CD8-positive, alpha-beta memory T cell (primary cell): Measurements from ENCODE around the gene ACOT7. TPM values are rescaled to one million over a fixed set of nuclear protein-coding genes. Genes with fewer than 3 reads are reported as not detected.

Experiments used
- CTCF ChIA-PET: fragments of 350-600 bp; sonication (Branson Sonifier 250); formaldehyde crosslinking; loops from one replicate; lab custom pipeline; 2021; ENCODE audit warnings: antibody characterized with exemption; lab: Charles Lee
- POLR2A ChIA-PET: fragments of 350-600 bp; sonication (Branson Sonifier 250); formaldehyde crosslinking; loops from one replicate; lab custom pipeline; 2021; ENCODE audit warnings: antibody characterized with exemption; lab: Charles Lee
- DNase-seq, 5 donors: peaks; one replicate each; pipeline versions ENCODE4 v3.0.0 to v3.0.0-alpha.2; 2020 to 2022; ENCODE audit warnings: mixed read lengths in 1 of 5
- H3K27ac ChIP-seq: one replicate; pipeline ENCODE4 v1.7.0; 2013; ENCODE audit warnings: low read depth, mild to moderate bottlenecking, low read length, moderate library complexity
- H3K27me3 ChIP-seq: 2 replicates; pipeline ENCODE4 v1.7.0; 2013; ENCODE audit warnings: low read length, mild to moderate bottlenecking; ENCODE audit not compliant: insufficient read depth, poor library complexity, severe bottlenecking
- H3K36me3 ChIP-seq: 2 replicates; pipeline ENCODE4 v1.7.0; 2013; ENCODE audit warnings: mild to moderate bottlenecking, low read length, moderate library complexity; ENCODE audit not compliant: insufficient read depth
- H3K4me1 ChIP-seq: 2 replicates; pipeline ENCODE4 v1.7.0; 2013; ENCODE audit warnings: mild to moderate bottlenecking, low read length, moderate library complexity; ENCODE audit not compliant: insufficient read depth
- H3K4me3 ChIP-seq: 2 replicates; pipeline ENCODE4 v1.7.0; 2013; ENCODE audit warnings: mild to moderate bottlenecking, low read length
- H3K9me3 ChIP-seq: 2 replicates; pipeline ENCODE4 v1.7.0; 2013; ENCODE audit warnings: mild to moderate bottlenecking, low read length
- H3K27ac Mint-ChIP-seq, 8 donors: one replicate each; pipeline ENCODE4 v1.8.0; 2020 to 2021; ENCODE audit warnings: mixed read lengths in 8 of 8, mild to moderate bottlenecking in 6 of 8, inconsistent platforms in 3 of 8, moderate library complexity in 3 of 8
- H3K27me3 Mint-ChIP-seq, 2 donors: one replicate each; pipeline ENCODE4 v1.8.0; 2020 to 2021; ENCODE audit warnings: mixed read lengths in 2 of 2, mild to moderate bottlenecking in 1 of 2, moderate library complexity in 1 of 2
- H3K36me3 Mint-ChIP-seq, 3 donors: one replicate each; pipeline ENCODE4 v1.8.0; 2020 to 2021; ENCODE audit warnings: mixed read lengths in 3 of 3, inconsistent platforms in 1 of 3, mild to moderate bottlenecking in 1 of 3
- H3K4me1 Mint-ChIP-seq, 3 donors: one replicate each; pipeline ENCODE4 v1.8.0; 2020 to 2021; ENCODE audit warnings: mixed read lengths in 3 of 3, inconsistent platforms in 1 of 3, mild to moderate bottlenecking in 1 of 3
- H3K4me3 Mint-ChIP-seq, 7 donors: one replicate each; pipeline ENCODE4 v1.8.0; 2020 to 2021; ENCODE audit warnings: mixed read lengths in 7 of 7, mild to moderate bottlenecking in 6 of 7, moderate library complexity in 4 of 7, inconsistent platforms in 2 of 7
- H3K9me3 Mint-ChIP-seq, 5 donors: one replicate each; pipeline ENCODE4 v1.8.0; 2020 to 2022; ENCODE audit warnings: mixed read lengths in 5 of 5, mild to moderate bottlenecking in 3 of 5, moderate library complexity in 2 of 5, inconsistent platforms in 1 of 5
- polyA plus RNA-seq: library from polyadenylated mRNA; unstranded; fragments of 300-500 nt; fragmentation: Illumina TruSeq; gene quantifications from one replicate; pipeline ENCODE4 v1.2.3, GENCODE V29; 2021
- total RNA-seq, 2 experiments: library from RNA; stranded (reverse); gene quantifications; one replicate each; pipeline ENCODE4 v1.2.3, GENCODE V29; 2021

The ACOT7 gene
- total and polyA plus RNA-seq, 3 experiments from 2014 or later: 10.0 to 109 (median 109) TPM

DNA sequence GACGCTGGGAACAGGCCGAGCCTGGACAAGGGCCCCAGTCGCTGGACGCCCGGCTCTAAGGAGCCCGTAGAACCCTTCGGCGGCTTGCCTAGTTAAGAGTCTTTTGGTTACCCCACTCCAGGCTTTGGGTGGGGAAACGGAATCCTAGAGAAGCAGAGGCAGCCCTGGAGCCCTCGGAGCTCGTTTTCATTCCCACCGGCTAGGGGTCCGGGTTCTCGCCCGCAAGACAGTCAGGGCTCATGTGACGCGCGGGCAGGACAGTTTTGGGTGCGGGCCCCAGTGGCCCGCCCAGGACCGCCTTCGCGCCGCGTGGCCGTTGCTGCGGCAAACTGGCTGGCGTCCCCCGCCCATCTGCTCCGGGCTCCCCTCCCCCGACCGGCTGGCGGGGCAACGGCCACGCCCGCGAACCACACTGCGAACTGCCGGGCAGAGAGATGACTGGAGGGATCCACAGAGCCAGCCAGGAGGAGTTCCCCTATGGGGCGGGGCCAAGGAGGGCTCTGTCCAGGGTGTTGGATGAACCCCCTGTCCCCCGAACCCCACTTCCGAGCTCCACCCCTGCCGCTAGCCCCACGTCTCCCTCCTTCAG is 27.0 kb upstream of the ACOT7 start:
- Mint-ChIP-seq H3K27me3 (peaks cover 57 to 58% of the 10 kb centered on the region in 2 donors), H3K27ac (no peak overlapping the region), H3K36me3 (no peaks in the 10 kb centered on the region), H3K4me1 (peaks cover 9 to 29% (median 17%) of the 10 kb centered on the region in 3 donors), H3K9me3 (no peaks in the 10 kb centered on the region), H3K4me3 (peak overlapping the region in 4 of 7 donors; percentile 12 to 50 (median 34))
- no peak overlapping the region for H3K27ac ChIP-seq
- ChIA-PET POLR2A (no interaction called here), CTCF (interaction anchor here (0.8 to 6.4 kb wide), 7 partner anchors 10 to 176 kb away, joined by 3 to 92 read pairs (median 3); no protein-coding TSS in a partner anchor)
- H3K4me1 ChIP-seq: peaks cover 16% of the 10 kb centered on the region
- H3K4me3 ChIP-seq: no peak overlapping the region
- H3K27me3 ChIP-seq: peaks cover 66% of the 10 kb centered on the region
- H3K36me3 ChIP-seq: no peaks in the 10 kb centered on the region
- H3K9me3 ChIP-seq: no peaks in the 10 kb centered on the region
- DNase-seq: no peak

DNA sequence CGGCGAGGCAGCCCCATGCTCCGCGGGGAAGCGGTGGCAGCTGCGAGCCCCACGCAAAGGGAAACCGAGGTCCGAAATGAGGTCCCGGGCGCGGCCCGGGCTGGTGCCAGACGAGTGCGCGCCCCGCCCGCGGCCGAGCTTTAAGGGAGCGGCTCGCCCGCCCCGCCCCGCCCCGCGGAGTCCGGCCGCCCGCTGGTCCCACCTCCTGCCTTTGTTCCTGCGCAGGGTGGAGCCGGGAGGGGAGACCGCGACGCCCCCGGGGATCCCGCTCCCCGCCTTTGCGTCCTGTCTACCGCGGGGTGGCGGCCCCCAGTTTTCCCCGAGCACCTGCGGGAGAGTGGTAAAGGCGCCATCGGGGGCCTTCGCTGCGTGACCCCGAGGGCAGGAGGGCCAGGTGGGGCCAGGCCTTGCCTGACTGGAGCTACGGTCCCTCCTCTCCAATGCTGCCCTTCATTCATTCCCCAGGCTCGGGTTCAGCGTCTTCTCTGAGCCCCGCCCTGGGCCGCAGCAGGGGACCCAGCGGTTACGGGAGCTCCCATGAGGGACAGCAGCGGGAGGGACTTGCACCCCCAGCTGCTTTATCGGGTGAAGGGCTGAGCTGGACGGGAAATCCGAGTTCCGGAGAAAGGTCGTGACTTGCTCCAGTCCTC is 26.4 kb upstream of the ACOT7 start, which contains the start of gene HES2:
Gene HES2, minus strand, starts transcription at position 116 of the 650 bp plus-strand sequence. Its CDS starts 99 bp downstream, at position 17.
- no peak within 1 kb of the TSS for H3K27ac Mint-ChIP-seq
- Histone ChIP-seq H3K4me1 (peaks cover 16% of the 10 kb centered on the region), H3K4me3 (no peak within 1 kb of the TSS), H3K27ac (no peak within 1 kb of the TSS), H3K27me3 (peaks cover 67% of the 10 kb centered on the region), H3K9me3 (no peaks in the 10 kb centered on the region), H3K36me3 (no peaks in the 10 kb centered on the region)
- H3K27me3 Mint-ChIP-seq: peaks cover 60 to 63% of the 10 kb centered on the region in 2 donors
- CTCF ChIA-PET: interaction anchor here (0.8 to 6.4 kb wide), 7 partner anchors 10 to 175 kb away, joined by 3 to 92 read pairs (median 3); no protein-coding TSS in a partner anchor
- H3K36me3 Mint-ChIP-seq: no peaks in the 10 kb centered on the region
- POLR2A ChIA-PET: no interaction called here
- H3K4me3 Mint-ChIP-seq: peak within 1 kb of the TSS in 5 of 7 donors; percentile 29 to 50 (median 38)
- DNase-seq: no peak
- no peaks in the 10 kb centered on the region for H3K9me3 Mint-ChIP-seq
- H3K4me1 Mint-ChIP-seq: peaks cover 9 to 29% (median 17%) of the 10 kb centered on the region in 3 donors

DNA sequence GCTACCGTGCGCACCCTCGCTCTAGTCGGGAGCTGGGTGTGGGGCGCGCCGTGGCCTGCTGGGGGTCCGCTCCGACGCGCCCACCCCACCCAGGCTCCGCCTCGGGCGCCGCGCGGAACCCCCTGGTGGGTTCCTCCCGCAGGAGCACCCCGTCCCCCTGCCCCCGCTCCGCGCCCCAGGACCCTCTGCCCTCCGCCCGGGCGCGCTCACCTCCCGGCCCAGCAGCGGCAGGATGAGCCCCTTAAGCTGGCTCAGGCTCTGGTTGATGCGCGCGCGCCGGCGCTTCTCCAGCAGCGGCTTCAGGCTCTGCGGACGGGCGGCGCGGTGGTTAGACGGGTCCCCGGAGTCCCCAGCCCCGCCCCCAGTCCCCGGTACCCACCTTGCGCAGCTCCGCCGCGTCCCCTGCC is 25.8 kb upstream of the ACOT7 start:
- no peak for DNase-seq
- no peaks in the 10 kb centered on the region for H3K36me3 Mint-ChIP-seq
- H3K4me3 ChIP-seq: no peak overlapping the region
- ChIA-PET POLR2A (no interaction called here), CTCF (interaction anchor here (1.1 to 6.4 kb wide), 5 partner anchors 13 to 175 kb away, joined by 3 to 92 read pairs (median 4); no protein-coding TSS in a partner anchor)
- H3K27ac ChIP-seq: no peak overlapping the region
- peaks cover 18% of the 10 kb centered on the region for H3K4me1 ChIP-seq
- no peaks in the 10 kb centered on the region for H3K9me3 Mint-ChIP-seq
- H3K9me3 ChIP-seq: no peaks in the 10 kb centered on the region
- H3K4me1 Mint-ChIP-seq: peaks cover 11 to 31% (median 18%) of the 10 kb centered on the region in 3 donors
- H3K27me3 ChIP-seq: peaks cover 73% of the 10 kb centered on the region
- peaks cover 65 to 68% of the 10 kb centered on the region in 2 donors for H3K27me3 Mint-ChIP-seq
- H3K27ac Mint-ChIP-seq: no peak overlapping the region
- H3K36me3 ChIP-seq: no peaks in the 10 kb centered on the region
- H3K4me3 Mint-ChIP-seq: peak overlapping the region in 1 of 7 donors; percentile 49

DNA sequence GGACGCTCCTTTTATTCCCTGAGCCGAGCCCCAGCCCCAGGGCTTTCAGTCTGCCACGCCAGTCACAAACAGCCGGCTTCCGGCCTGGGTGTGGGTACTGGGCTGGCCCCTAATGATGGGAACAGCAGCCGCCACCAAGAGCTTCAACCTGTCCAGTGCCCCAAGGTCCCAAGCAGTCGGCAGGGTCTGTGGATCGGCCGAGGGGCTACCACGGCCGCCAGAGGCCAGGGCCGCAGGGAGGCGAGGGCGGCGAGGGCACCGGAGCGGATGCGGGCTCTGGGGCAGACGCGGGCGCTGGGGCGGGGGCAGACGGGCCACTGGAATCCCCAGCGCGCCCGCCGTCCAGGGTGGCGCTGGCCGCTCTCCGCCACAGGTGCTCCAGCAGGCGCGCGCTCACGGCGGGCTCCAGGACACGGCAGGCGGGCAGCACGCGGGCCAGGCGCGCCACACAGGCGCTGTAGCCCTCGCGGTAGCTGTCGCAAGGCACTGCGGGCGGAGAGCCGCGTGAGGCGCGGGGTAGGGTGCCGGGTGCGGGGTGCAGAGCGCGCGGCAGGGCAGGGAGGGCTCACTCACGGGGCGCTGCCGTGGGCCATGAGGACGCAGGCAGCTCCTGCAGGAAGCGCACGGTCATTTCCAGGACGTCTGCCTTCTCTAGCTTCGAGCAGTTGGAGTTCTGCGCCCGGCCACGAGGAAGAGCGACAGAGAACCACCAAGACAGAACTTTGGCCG is 25.3 kb upstream of the ACOT7 start:
- Histone ChIP-seq H3K4me1 (peaks cover 14% of the 10 kb centered on the region), H3K27me3 (peaks cover 70% of the 10 kb centered on the region), H3K27ac (no peak overlapping the region), H3K36me3 (no peaks in the 10 kb centered on the region), H3K4me3 (no peak overlapping the region), H3K9me3 (no peaks in the 10 kb centered on the region)
- H3K4me3 Mint-ChIP-seq: peak overlapping the region in 2 of 7 donors; percentile 38 to 49
- H3K27me3 Mint-ChIP-seq: peaks cover 66% of the 10 kb centered on the region in 2 donors
- CTCF ChIA-PET: interaction anchor here (1.5 to 6.4 kb wide), 2 partner anchors 14 to 20 kb away, joined by 5 to 92 read pairs; no protein-coding TSS in a partner anchor
- peaks cover 6 to 26% (median 15%) of the 10 kb centered on the region in 3 donors for H3K4me1 Mint-ChIP-seq
- POLR2A ChIA-PET: no interaction called here
- no peaks in the 10 kb centered on the region for H3K9me3 Mint-ChIP-seq
- H3K36me3 Mint-ChIP-seq: no peaks in the 10 kb centered on the region
- H3K27ac Mint-ChIP-seq: no peak overlapping the region
- DNase-seq: no peak

DNA sequence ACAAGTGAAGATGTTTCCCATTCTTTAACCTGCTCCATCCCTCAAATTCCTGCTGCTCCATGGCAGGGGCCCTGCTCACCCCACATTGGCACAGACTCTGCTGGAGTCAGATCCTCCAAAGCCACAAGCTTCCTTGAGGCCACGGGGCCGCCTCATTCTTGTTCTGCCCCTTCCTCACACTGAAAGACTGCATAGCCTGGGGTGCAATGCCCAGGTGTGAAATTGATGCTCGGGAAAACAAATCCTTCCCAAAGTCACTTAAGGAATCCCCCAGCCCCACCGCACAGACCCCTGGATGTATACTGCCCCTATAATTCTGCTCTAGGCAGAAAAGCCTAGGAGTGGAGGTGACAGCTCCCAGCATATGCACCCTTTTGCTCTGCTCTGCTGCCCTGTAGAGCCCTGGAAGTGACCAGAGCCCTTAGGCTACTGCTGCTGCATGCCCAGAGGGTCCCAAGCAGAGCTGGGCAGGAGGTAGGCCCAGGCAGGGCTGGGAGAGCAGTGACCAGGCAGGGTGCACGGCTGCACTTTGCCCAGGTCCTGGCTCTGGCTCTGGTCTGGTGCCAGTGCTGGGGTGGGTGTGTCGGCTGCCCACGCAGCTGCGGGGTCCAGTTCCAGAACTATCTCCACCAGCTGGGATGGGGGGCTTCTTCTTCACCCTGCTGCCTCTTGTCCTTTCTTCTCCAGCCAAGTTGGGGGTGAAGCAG is 24.5 kb upstream of the ACOT7 start:
- Histone ChIP-seq H3K9me3 (no peaks in the 10 kb centered on the region), H3K4me3 (no peak overlapping the region), H3K27ac (no peak overlapping the region), H3K27me3 (peaks cover 64% of the 10 kb centered on the region), H3K36me3 (no peaks in the 10 kb centered on the region), H3K4me1 (peaks cover 8% of the 10 kb centered on the region)
- POLR2A ChIA-PET: no interaction called here
- Mint-ChIP-seq H3K27ac (no peak overlapping the region), H3K9me3 (no peaks in the 10 kb centered on the region), H3K27me3 (peaks cover 65% of the 10 kb centered on the region in 2 donors), H3K4me3 (peak overlapping the region in 1 of 7 donors; percentile 20), H3K36me3 (no peaks in the 10 kb centered on the region), H3K4me1 (peaks cover 5 to 20% (median 10%) of the 10 kb centered on the region in 3 donors)
- CTCF ChIA-PET: interaction anchor here (0.6 to 6.4 kb wide), 2 partner anchors 9 to 20 kb away, joined by 3 to 92 read pairs; no protein-coding TSS in a partner anchor
- no peak for DNase-seq

DNA sequence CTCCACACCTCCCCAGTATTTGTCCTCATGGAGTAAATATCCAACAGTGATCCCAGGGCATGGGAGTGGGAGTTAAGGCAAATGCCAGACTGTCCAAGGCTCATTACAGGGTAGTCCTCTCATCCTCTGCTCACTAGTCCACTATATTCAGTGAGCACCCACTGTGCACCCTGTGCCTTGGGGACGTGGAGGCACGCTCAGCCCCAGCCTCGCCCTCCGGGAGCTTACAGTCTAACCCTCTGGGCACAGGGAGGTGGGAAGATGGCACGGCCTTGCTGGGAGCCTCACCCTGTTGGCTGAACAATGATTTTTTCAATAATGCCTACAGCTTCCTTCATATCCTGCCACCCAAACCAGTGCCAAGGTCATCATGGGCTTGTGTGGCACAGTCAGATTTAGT is 23.3 kb upstream of the ACOT7 start:
- Mint-ChIP-seq H3K9me3 (no peaks in the 10 kb centered on the region), H3K4me1 (peaks cover 5 to 20% (median 10%) of the 10 kb centered on the region in 3 donors), H3K36me3 (peaks cover 0 to 4% (median 0%) of the 10 kb centered on the region in 3 donors), H3K4me3 (no peak overlapping the region), H3K27ac (no peak overlapping the region), H3K27me3 (peaks cover 63 to 66% of the 10 kb centered on the region in 2 donors)
- no peak for DNase-seq
- no peaks in the 10 kb centered on the region for H3K9me3 ChIP-seq
- peaks cover 58% of the 10 kb centered on the region for H3K27me3 ChIP-seq
- no peak overlapping the region for H3K4me3 ChIP-seq
- ChIA-PET CTCF (interaction anchor here (1.3 kb wide), 1 partner anchor 20 kb away, joined by 3 read pairs; no protein-coding TSS in a partner anchor), POLR2A (no interaction called here)
- peaks cover 8% of the 10 kb centered on the region for H3K4me1 ChIP-seq
- H3K27ac ChIP-seq: no peak overlapping the region
- H3K36me3 ChIP-seq: no peaks in the 10 kb centered on the region

DNA sequence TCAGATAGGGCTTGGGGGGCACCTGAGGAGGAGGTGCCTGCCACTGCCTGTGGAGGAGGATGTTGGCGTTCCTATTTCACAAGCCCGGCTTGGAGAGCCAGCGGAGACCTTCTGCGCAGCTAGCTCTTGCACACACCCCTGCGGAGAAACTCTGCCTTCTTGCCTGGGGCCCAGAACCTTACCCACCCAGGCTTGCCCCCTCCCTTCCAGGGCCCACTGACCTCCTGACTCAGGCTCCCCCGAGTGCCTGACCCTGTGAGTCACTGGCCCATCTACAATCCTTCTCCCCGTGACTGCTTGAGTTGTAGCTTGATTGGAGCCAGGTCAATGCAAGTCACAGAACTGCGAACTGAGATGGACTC is 22.7 kb upstream of the ACOT7 start:
- Histone ChIP-seq H3K27me3 (peaks cover 57% of the 10 kb centered on the region), H3K36me3 (no peaks in the 10 kb centered on the region), H3K4me3 (no peak overlapping the region), H3K27ac (no peak overlapping the region), H3K9me3 (no peaks in the 10 kb centered on the region), H3K4me1 (peaks cover 8% of the 10 kb centered on the region)
- Mint-ChIP-seq H3K36me3 (peaks cover 0 to 4% (median 0%) of the 10 kb centered on the region in 3 donors), H3K4me3 (no peak overlapping the region), H3K4me1 (peaks cover 5 to 20% (median 10%) of the 10 kb centered on the region in 3 donors), H3K27me3 (peaks cover 61 to 62% of the 10 kb centered on the region in 2 donors), H3K27ac (no peak overlapping the region), H3K9me3 (no peaks in the 10 kb centered on the region)
- CTCF ChIA-PET: interaction anchor here (1.3 kb wide), 1 partner anchor 21 kb away, joined by 3 read pairs; no protein-coding TSS in a partner anchor
- POLR2A ChIA-PET: no interaction called here
- no peak for DNase-seq
